A673 (cell line): ENCODE measurements around the gene MARK3.

Experiments
- EZH2 ChIP-seq: fragments of 200-600 bp; sonication (generic); IDR thresholded peaks from 2 replicates; pipeline ENCODE4 v1.6.1; 2017; ENCODE audit warnings: borderline replicate concordance, low read depth, mild to moderate bottlenecking, mixed read lengths, antibody characterized with exemption, low read length; ENCODE audit not compliant: poor library complexity, severe bottlenecking
- TF ChIP-seq, protein P1 (sequence below): fragments of 300-800, 200-600 bp; sonication (generic); conservative IDR thresholded peaks from 2 replicates; pipeline ENCODE4 v1.5.1; 2017; ENCODE audit warnings: low read depth, mild to moderate bottlenecking, antibody characterized with exemption, low read length, moderate library complexity, mixed read lengths

DNA sequence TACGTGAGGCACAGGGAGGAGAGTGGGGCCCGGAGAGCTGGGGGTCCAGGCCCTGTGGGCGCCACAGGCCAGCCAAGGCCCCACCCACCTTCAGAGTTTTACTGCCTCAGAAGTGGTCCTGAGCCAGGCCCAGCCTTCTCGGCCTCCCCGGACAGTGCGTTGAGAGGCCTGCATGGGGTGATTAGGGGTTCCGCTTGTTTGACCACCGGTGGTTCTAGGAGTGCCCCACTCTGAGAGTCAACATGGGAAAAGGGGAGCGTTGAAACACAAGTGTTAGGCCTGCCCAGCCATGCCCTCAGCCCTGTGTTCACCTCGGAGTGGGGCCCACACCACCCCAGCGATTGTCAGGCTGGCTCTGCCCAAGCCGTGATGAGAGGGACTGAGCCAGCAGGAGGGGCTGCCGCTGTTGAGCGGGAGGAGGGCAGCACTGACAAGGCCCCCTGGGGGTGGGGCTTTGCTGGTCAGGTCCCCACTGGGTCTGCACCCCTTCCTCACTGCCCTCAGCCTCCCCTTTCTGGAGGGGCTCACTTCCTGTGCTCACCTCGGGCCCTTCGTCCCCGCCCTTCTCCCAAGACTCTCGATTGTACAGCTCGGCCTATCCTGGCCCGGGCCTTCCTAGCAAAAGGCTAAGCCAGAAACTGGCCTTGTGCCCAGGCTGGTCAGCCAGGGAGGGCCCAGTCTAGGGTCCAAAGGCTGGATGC is 132.7 kb downstream of the MARK3 start:
- TF ChIP-seq, protein P1, sequence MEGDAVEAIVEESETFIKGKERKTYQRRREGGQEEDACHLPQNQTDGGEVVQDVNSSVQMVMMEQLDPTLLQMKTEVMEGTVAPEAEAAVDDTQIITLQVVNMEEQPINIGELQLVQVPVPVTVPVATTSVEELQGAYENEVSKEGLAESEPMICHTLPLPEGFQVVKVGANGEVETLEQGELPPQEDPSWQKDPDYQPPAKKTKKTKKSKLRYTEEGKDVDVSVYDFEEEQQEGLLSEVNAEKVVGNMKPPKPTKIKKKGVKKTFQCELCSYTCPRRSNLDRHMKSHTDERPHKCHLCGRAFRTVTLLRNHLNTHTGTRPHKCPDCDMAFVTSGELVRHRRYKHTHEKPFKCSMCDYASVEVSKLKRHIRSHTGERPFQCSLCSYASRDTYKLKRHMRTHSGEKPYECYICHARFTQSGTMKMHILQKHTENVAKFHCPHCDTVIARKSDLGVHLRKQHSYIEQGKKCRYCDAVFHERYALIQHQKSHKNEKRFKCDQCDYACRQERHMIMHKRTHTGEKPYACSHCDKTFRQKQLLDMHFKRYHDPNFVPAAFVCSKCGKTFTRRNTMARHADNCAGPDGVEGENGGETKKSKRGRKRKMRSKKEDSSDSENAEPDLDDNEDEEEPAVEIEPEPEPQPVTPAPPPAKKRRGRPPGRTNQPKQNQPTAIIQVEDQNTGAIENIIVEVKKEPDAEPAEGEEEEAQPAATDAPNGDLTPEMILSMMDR, result no peak
- no peak for TF ChIP-seq EZH2
